DOHH2 (cell line): ENCODE results near the gene PTPRN2.

Experiments
- CTCF ChIP-seq: fragments of 200-600 bp; sonication (generic); IDR thresholded peaks from one replicate; pipeline ENCODE4 v1.5.1; 2014; ENCODE audit warnings: antibody characterized with exemption, mild to moderate bottlenecking, low read depth, low read length; ENCODE audit not compliant: poor library complexity, severe bottlenecking
- EZH2phosphoT487 ChIP-seq: fragments of 200-600 bp; sonication (generic); IDR thresholded peaks from 2 replicates; pipeline ENCODE4 v1.6.1; 2017; ENCODE audit warnings: borderline replicate concordance, mild to moderate bottlenecking, antibody characterized with exemption, low read length, moderate library complexity, mixed read lengths

- TF ChIP-seq CTCF (no peak), EZH2phosphoT487 (no peak)
Observed at GRCh38 chr7:157918326-157919080, 669.1 kb downstream of the PTPRN2 start.
